NCI-H226 (cell line): ENCODE measurements around the gene MUSK.

Source experiments
- DNase-seq: peaks from one replicate; pipeline ENCODE4 v3.0.0-alpha.2; 2015

Gene MUSK

GRCh38 chr9:110668570-110669167, at the start of gene MUSK:
TSS of gene MUSK (plus strand) at chr9:110668791. CDS start at chr9:110668905, 114 bp downstream.
- no peak for DNase-seq

GRCh38 chr9:110619831-110620230, 48.8 kb upstream of the MUSK start:
- no peak for DNase-seq

- no peak for DNase-seq
These were observed 47.9 kb upstream of the MUSK start for GRCh38 chr9:110620726-110621125.

GRCh38 chr9:110622368-110622767, 46.2 kb upstream of the MUSK start:
- no peak for DNase-seq

- peak; percentile 26 for DNase-seq
These were observed 45.0 kb upstream of the MUSK start for GRCh38 chr9:110623462-110624025.

GRCh38 chr9:110626101-110626829, 42.3 kb upstream of the MUSK start:
- DNase-seq = peak; percentile 85

- DNase-seq = no peak
These were observed 33.0 kb upstream of the MUSK start for GRCh38 chr9:110635589-110635988.

GRCh38 chr9:110638381-110638954, 30.1 kb upstream of the MUSK start:
- DNase-seq = no peak

- no peak for DNase-seq
These were observed 27.9 kb upstream of the MUSK start for GRCh38 chr9:110640736-110641135.

GRCh38 chr9:110641293-110641692, 27.3 kb upstream of the MUSK start:
- no peak for DNase-seq

GRCh38 chr9:110648696-110649095, 19.9 kb upstream of the MUSK start:
- DNase-seq = no peak

- DNase-seq = peak; percentile 62
These were observed 18.3 kb upstream of the MUSK start for GRCh38 chr9:110650261-110650660.

GRCh38 chr9:110650991-110651411, 17.6 kb upstream of the MUSK start:
- DNase-seq = no peak

GRCh38 chr9:110655754-110656641, 12.6 kb upstream of the MUSK start:
- DNase-seq = no peak

GRCh38 chr9:110659891-110660541, 8.6 kb upstream of the MUSK start:
- peak; percentile 62 for DNase-seq

GRCh38 chr9:110669433-110669832, 842 bp downstream of the MUSK start:
- DNase-seq = peak; percentile 56

GRCh38 chr9:110671849-110672248, 3.3 kb downstream of the MUSK start:
- no peak for DNase-seq

- DNase-seq = no peak
These were observed 4.4 kb downstream of the MUSK start for GRCh38 chr9:110672873-110673510.

GRCh38 chr9:110687497-110687896, 18.9 kb downstream of the MUSK start:
- peak; percentile 8 for DNase-seq

GRCh38 chr9:110688329-110688728, 19.7 kb downstream of the MUSK start:
- DNase-seq = no peak

- DNase-seq = no peak
These were observed 22.5 kb downstream of the MUSK start for GRCh38 chr9:110691002-110691549.
